ENCODE measurements around the gene SERPINH1.

The SERPINH1 gene

GRCh38 chr11:75595429-75595828 is 33.4 kb downstream of the SERPINH1 start:
- ChIA-PET CTCF (interaction anchor here (0.7 kb wide), 1 partner anchor 176 kb away, joined by 4 read pairs; no protein-coding TSS in a partner anchor), POLR2A (ENCODE audit: low non-redundant PET) (no interaction called here)
- TF ChIP-seq, protein P1, sequence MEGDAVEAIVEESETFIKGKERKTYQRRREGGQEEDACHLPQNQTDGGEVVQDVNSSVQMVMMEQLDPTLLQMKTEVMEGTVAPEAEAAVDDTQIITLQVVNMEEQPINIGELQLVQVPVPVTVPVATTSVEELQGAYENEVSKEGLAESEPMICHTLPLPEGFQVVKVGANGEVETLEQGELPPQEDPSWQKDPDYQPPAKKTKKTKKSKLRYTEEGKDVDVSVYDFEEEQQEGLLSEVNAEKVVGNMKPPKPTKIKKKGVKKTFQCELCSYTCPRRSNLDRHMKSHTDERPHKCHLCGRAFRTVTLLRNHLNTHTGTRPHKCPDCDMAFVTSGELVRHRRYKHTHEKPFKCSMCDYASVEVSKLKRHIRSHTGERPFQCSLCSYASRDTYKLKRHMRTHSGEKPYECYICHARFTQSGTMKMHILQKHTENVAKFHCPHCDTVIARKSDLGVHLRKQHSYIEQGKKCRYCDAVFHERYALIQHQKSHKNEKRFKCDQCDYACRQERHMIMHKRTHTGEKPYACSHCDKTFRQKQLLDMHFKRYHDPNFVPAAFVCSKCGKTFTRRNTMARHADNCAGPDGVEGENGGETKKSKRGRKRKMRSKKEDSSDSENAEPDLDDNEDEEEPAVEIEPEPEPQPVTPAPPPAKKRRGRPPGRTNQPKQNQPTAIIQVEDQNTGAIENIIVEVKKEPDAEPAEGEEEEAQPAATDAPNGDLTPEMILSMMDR (conservative IDR thresholded peaks at IDR 0.05; ENCODE audit: low read depth), result no peak
- no peak overlapping the region for H3K27ac ChIP-seq
- DNase-seq (ENCODE audit: low spot score), result no peak

GRCh38 chr11:75596914-75597313 is 34.9 kb downstream of the SERPINH1 start:
- DNase-seq (ENCODE audit: low spot score), result no peak
- H3K27ac ChIP-seq, result no peak overlapping the region
- TF ChIP-seq, protein P1 (conservative IDR thresholded peaks at IDR 0.05; ENCODE audit: low read depth), result no peak
- ChIA-PET POLR2A (ENCODE audit: low non-redundant PET) (no interaction called here), CTCF (no interaction called here)

DNA sequence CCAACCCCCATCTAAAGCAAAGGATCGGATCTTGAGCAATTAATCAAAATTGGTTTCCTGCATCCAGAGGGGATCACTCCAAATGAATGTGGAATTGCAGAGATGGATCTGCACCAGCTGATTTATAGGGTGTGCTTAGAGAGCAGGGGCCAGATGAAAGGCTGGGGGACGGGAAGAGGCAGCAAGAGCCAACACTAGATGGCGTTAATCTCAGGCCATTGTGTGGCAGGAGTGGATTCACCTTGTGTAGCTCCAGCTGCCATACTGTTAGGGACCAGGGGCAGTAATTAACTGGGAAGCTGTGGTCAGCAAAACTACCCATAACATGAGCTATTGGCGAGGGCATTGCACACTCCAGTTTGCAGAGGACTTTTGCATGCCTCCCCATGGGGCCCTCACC is 35.6 kb downstream of the SERPINH1 start:
- TF ChIP-seq, protein P1 (conservative IDR thresholded peaks at IDR 0.05; ENCODE audit: low read depth), result peak; percentile 42
- POLR2A ChIA-PET (ENCODE audit: low non-redundant PET), result no interaction called here
- no peak for DNase-seq (ENCODE audit: low spot score)
- no peak overlapping the region for H3K27ac ChIP-seq
- CTCF ChIA-PET, result interaction anchor here (0.6 to 0.9 kb wide), 3 partner anchors 71 to 512 kb away, joined by 3 to 5 read pairs (median 3); partner anchors contain the start of gene MAP6

- POLR2A ChIA-PET (ENCODE audit: low non-redundant PET), result no interaction called here
- TF ChIP-seq, protein P1 (conservative IDR thresholded peaks at IDR 0.05; ENCODE audit: low read depth), result no peak
- H3K27ac ChIP-seq, result no peak overlapping the region
- CTCF ChIA-PET, result interaction anchor here (0.6 to 0.9 kb wide), 3 partner anchors 71 to 512 kb away, joined by 3 to 5 read pairs (median 3); partner anchors contain the start of gene MAP6
- no peak for DNase-seq (ENCODE audit: low spot score)
Measured at GRCh38 chr11:75598264-75598663, 36.2 kb downstream of the SERPINH1 start.

DNA sequence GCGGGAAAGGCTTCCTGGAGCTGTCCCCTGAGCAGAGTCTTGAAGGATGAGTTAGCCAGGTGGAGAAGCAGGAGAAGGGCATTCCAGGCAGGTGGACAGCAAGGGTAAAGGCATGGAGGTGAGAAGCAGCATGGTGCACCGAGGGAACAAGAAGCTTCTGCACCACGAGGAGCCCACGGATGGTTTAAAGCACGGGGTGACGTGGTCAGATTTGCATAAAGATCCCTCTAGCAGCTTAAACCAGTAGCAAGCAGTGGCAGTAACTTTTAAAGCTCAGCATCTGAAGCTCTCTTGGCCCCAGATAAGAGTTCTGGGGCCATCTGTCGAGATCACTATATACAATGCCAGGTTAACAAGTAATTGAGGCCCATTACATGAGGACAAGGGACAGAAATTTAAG is 36.8 kb downstream of the SERPINH1 start:
- POLR2A ChIA-PET (ENCODE audit: low non-redundant PET), result no interaction called here
- DNase-seq (ENCODE audit: low spot score), result no peak
- CTCF ChIA-PET, result no interaction called here
- H3K27ac ChIP-seq, result no peak overlapping the region
- TF ChIP-seq, protein P1 (conservative IDR thresholded peaks at IDR 0.05; ENCODE audit: low read depth), result no peak

DNA sequence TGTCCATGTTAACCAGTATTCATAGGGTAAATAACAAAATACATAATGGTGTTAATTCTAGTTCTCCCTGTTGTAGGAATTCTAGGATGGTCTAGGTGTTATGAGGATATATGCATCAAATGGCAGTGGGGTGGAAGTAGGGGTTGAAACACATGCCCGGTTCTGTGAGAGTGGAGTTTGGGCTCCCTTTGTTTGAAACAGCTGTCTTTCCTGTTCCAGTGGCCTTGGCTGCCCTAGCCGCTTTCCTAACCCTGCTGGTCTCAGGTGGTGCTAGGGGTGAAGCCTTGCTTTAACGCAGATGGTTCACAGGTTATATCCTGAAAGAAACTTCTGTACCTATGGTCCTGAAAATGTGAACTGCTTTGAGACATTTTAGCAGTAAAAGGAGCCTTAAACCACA is 38.3 kb downstream of the SERPINH1 start:
- CTCF ChIA-PET, result no interaction called here
- POLR2A ChIA-PET (ENCODE audit: low non-redundant PET), result no interaction called here
- TF ChIP-seq, protein P1 (conservative IDR thresholded peaks at IDR 0.05; ENCODE audit: low read depth), result no peak
- H3K27ac ChIP-seq, result no peak overlapping the region
- DNase-seq (ENCODE audit: low spot score), result no peak

DNA sequence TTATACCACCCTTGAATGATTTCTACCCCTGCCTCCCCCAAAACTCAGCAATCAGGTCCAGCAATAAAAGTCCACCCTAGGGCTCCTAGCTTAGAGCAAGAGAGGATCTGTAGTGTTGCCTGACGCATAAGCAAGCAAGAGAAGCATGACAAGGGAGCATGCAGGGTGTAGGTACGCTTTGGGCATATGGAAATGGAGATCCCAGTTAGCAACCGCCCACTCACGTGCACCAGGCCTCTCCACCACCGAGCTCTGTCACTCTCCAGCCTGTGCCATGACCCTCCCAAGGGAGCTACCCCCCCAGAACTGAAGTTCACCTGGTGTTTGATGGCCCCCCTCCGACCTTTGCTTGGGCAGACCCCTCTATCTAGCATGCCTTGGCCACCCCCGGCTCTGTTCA is 39.4 kb downstream of the SERPINH1 start:
- no peak overlapping the region for H3K27ac ChIP-seq
- CTCF ChIA-PET, result no interaction called here
- POLR2A ChIA-PET (ENCODE audit: low non-redundant PET), result no interaction called here
- TF ChIP-seq, protein P1 (conservative IDR thresholded peaks at IDR 0.05; ENCODE audit: low read depth), result no peak
- DNase-seq (ENCODE audit: low spot score), result no peak
